GM19468 (cell line): Measurements from ENCODE around the gene ATAD5.
"Not testable (repeated sequence)": the region's sequence is repeated elsewhere in the genome, so short reads cannot be mapped to it uniquely, and the experiment has no call there.

ENCODE experiments used
- ATAC-seq: cut with Tn5 transposase; IDR thresholded peaks from one replicate; pipeline ENCODE4 v1.9.1; 2021; ENCODE audit warnings: mild to moderate bottlenecking, moderate library complexity, moderate number of reproducible peaks; ENCODE audit not compliant: unreplicated experiment; ENCODE audit errors: extremely low read depth

ATAD5 gene

GRCh38 chr17:30906101-30906911 is 74.5 kb downstream of the ATAD5 start, which contains the start of gene TEFM:
TSS of gene TEFM (minus strand) at chr17:30906238. CDS start at chr17:30906198, 40 bp downstream.
- ATAC-seq: no peak

GRCh38 chr17:30908717-30909420 is 77.1 kb downstream of the ATAD5 start:
- ATAC-seq: no peak

GRCh38 chr17:30910151-30910550 is 78.4 kb downstream of the ATAD5 start:
- ATAC-seq: not testable (repeated sequence)

GRCh38 chr17:30913955-30914354 is 82.2 kb downstream of the ATAD5 start:
- ATAC-seq: no peak

GRCh38 chr17:30915833-30916611 is 84.3 kb downstream of the ATAD5 start:
- no peak for ATAC-seq

- no peak for ATAC-seq
These were observed 85.3 kb downstream of the ATAD5 start for GRCh38 chr17:30917050-30917449.

- no peak for ATAC-seq
These were observed 88.5 kb downstream of the ATAD5 start for GRCh38 chr17:30920282-30920681.

GRCh38 chr17:30920683-30921543 is 89.1 kb downstream of the ATAD5 start:
- ATAC-seq: no peak

- no peak for ATAC-seq
These were observed 89.9 kb downstream of the ATAD5 start, which contains the start of gene ADAP2 for GRCh38 chr17:30921544-30922196. TSS of gene ADAP2 (plus strand) at chr17:30921945. CDS start at chr17:30922015, 70 bp downstream.

- no peak for ATAC-seq
These were observed 90.7 kb downstream of the ATAD5 start for GRCh38 chr17:30922235-30923030.

- ATAC-seq: no peak
These were observed 92.6 kb downstream of the ATAD5 start for GRCh38 chr17:30924341-30924740.

GRCh38 chr17:30926516-30926915 is 94.8 kb downstream of the ATAD5 start:
- ATAC-seq: no peak

GRCh38 chr17:30927756-30928155 is 96.0 kb downstream of the ATAD5 start:
- ATAC-seq: no peak

- ATAC-seq: no peak
These were observed 96.8 kb downstream of the ATAD5 start for GRCh38 chr17:30928584-30928983.

- no peak for ATAC-seq
These were observed 97.4 kb downstream of the ATAD5 start for GRCh38 chr17:30929081-30929633.

- ATAC-seq: not testable (repeated sequence)
These were observed 98.1 kb downstream of the ATAD5 start for GRCh38 chr17:30929861-30930260.

- no peak for ATAC-seq
These were observed 98.7 kb downstream of the ATAD5 start for GRCh38 chr17:30930495-30930894.

- not testable (repeated sequence) for ATAC-seq
These were observed 99.8 kb downstream of the ATAD5 start for GRCh38 chr17:30931582-30931981.
